Fibroblast of lung (primary cell): ENCODE results near the gene NHSL2.

Source experiments
- EZH2 ChIP-seq: IDR thresholded peaks from 2 replicates; pipeline ENCODE4 v1.5.1; 2012; ENCODE audit warnings: low read length, control low read depth, mild to moderate bottlenecking; ENCODE audit errors: missing control alignments
- TF ChIP-seq, protein P1 (sequence below), 2 donors: IDR thresholded peaks in 1 of 2; conservative IDR thresholded peaks in 1 of 2; 1 replicate in 1 of 2; 2 replicates in 1 of 2; pipeline ENCODE4 v1.5.1; 2011 to 2012; ENCODE audit warnings: low read length in 2 of 2, control low read depth in 1 of 2, inconsistent platforms in 1 of 2, low read depth in 1 of 2, mild to moderate bottlenecking in 1 of 2

DNA sequence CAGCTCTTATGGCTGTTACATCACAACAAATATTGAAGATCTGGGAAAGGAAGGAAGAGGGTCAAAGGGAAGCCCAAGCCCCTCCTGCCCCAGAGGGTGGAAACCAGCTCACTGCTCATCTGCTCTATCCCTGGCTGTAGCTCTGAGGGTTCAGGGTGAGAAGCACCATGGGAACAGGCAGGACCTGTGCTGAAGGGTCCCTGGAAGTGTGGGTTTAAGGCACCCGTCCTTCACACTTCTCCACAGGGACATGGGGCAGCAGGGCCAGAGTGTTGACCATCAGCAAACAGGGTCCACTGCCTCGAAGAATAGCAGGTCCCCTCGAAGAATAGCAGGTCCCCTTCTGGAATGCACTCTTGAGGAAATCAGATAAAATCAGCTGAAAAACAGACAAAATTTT, 216.7 kb downstream of the NHSL2 start:
- TF ChIP-seq, protein P1, sequence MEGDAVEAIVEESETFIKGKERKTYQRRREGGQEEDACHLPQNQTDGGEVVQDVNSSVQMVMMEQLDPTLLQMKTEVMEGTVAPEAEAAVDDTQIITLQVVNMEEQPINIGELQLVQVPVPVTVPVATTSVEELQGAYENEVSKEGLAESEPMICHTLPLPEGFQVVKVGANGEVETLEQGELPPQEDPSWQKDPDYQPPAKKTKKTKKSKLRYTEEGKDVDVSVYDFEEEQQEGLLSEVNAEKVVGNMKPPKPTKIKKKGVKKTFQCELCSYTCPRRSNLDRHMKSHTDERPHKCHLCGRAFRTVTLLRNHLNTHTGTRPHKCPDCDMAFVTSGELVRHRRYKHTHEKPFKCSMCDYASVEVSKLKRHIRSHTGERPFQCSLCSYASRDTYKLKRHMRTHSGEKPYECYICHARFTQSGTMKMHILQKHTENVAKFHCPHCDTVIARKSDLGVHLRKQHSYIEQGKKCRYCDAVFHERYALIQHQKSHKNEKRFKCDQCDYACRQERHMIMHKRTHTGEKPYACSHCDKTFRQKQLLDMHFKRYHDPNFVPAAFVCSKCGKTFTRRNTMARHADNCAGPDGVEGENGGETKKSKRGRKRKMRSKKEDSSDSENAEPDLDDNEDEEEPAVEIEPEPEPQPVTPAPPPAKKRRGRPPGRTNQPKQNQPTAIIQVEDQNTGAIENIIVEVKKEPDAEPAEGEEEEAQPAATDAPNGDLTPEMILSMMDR (conservative IDR thresholded peaks at IDR 0.05 in 1 of 2, IDR thresholded peaks at IDR 0.05 in 1 of 2; ENCODE audit: low read depth in 1 of 2, low read length in 2 of 2) = no peak
- no peak for TF ChIP-seq EZH2
